SU-DHL-6 (cell line): Measurements from ENCODE around the gene MAP4.

Experiments
- H2AFZ ChIP-seq: fragments of 200-600 bp; sonication (generic); 2 replicates; pipeline ENCODE4 v1.6.1; 2014; ENCODE audit warnings: low read depth, mild to moderate bottlenecking, moderate library complexity, mixed read lengths, antibody characterized with exemption, low read length; ENCODE audit not compliant: severe bottlenecking
- H3F3A ChIP-seq: fragments of 200-600 bp; shearing (Covaris generic); 2 replicates; pipeline ENCODE4 v1.6.0; 2016; ENCODE audit warnings: antibody characterized with exemption, mild to moderate bottlenecking; ENCODE audit not compliant: insufficient read depth
- H3K27ac ChIP-seq: fragments of 200-600 bp; sonication (generic); 2 replicates; pipeline ENCODE4 v1.5.1; 2016; ENCODE audit warnings: low read depth, mild to moderate bottlenecking, low read length, moderate library complexity, mixed read lengths
- H3K27me3 ChIP-seq: fragments of 200-600 bp; sonication (generic), shearing (Covaris generic); 2 replicates; pipeline ENCODE4 v1.6.0; 2014; ENCODE audit warnings: mild to moderate bottlenecking, low read length
- H3K36me3 ChIP-seq: fragments of 200-600 bp; sonication (generic); 2 replicates; pipeline ENCODE4 v1.6.1; 2014; ENCODE audit warnings: mild to moderate bottlenecking, low read length, mixed read lengths
- H3K4me2 ChIP-seq: fragments of 300-600, 200-600 bp; shearing (Covaris generic), sonication (generic); 2 replicates; pipeline ENCODE4 v1.6.0; 2014; ENCODE audit warnings: low read length, low read depth, mild to moderate bottlenecking; ENCODE audit not compliant: poor library complexity, severe bottlenecking
- H3K4me3 ChIP-seq: fragments of 200-600 bp; sonication (generic); 2 replicates; pipeline ENCODE4 v1.5.1; 2014; ENCODE audit warnings: antibody characterized with exemption, low read length, mild to moderate bottlenecking, mixed read lengths; ENCODE audit not compliant: insufficient read depth, poor library complexity, severe bottlenecking
- H3K79me2 ChIP-seq: fragments of 200-600 bp; sonication (generic); 2 replicates; pipeline ENCODE4 v1.6.1; 2014; ENCODE audit warnings: mild to moderate bottlenecking, low read length, moderate library complexity; ENCODE audit not compliant: insufficient read depth
- H3K9ac ChIP-seq: fragments of 200-600 bp; sonication (generic); 2 replicates; pipeline ENCODE4 v1.7.0; 2014; ENCODE audit warnings: mild to moderate bottlenecking, low read length
- H3K9me2 ChIP-seq: fragments of 200-600 bp; sonication (generic); replicated peaks from 2 replicates; pipeline ENCODE4 v1.6.1; 2014; ENCODE audit warnings: low read length; ENCODE audit not compliant: insufficient read depth
- H3K9me3 ChIP-seq: fragments of 200-600 bp; sonication (generic); 2 replicates; pipeline ENCODE4 v1.6.1; 2014; ENCODE audit warnings: low read length, mixed read lengths; ENCODE audit not compliant: insufficient read depth
- H4K20me1 ChIP-seq: fragments of 200-600 bp; sonication (generic); 2 replicates; pipeline ENCODE4 v1.6.1; 2014; ENCODE audit warnings: low read depth, mild to moderate bottlenecking, antibody characterized with exemption, low read length, moderate library complexity, mixed read lengths
- CTCF ChIP-seq: fragments of 200-600 bp; sonication (generic); IDR thresholded peaks from one replicate; pipeline ENCODE4 v1.5.1; 2017; ENCODE audit warnings: antibody characterized with exemption, mild to moderate bottlenecking, low read length, moderate library complexity; ENCODE audit not compliant: insufficient read depth, poor library complexity, severe bottlenecking
- EZH2phosphoT487 ChIP-seq: fragments of 200-600 bp; sonication (generic), shearing (Covaris generic); conservative IDR thresholded peaks from 2 replicates; pipeline ENCODE4 v1.6.1; 2018; ENCODE audit warnings: mild to moderate bottlenecking, antibody characterized with exemption, low read length, moderate library complexity, mixed read lengths

MAP4 gene

GRCh38 chr3:47868306-47868705, 147.9 kb downstream of the MAP4 start:
- H3K27me3 ChIP-seq, result no peaks in the 10 kb centered on the region
- H3K4me2 ChIP-seq, result no peak overlapping the region
- no peak overlapping the region for H3K9ac ChIP-seq
- H3K4me3 ChIP-seq, result no peak overlapping the region
- no peak overlapping the region for H3K27ac ChIP-seq
- no peaks in the 10 kb centered on the region for H3K36me3 ChIP-seq
- no peaks in the 10 kb centered on the region for H3K9me2 ChIP-seq
- no peaks in the 10 kb centered on the region for H3K9me3 ChIP-seq
- TF ChIP-seq EZH2phosphoT487, result no peak
- TF ChIP-seq CTCF, result no peak
- H4K20me1 ChIP-seq, result no peaks in the 10 kb centered on the region
- no peak overlapping the region for H2AFZ ChIP-seq
- H3K79me2 ChIP-seq, result no peaks in the 10 kb centered on the region
- no peaks in the 10 kb centered on the region for H3F3A ChIP-seq

- Histone ChIP-seq H3K36me3 (no peaks in the 10 kb centered on the region), H3K79me2 (no peaks in the 10 kb centered on the region), H3K27ac (no peak overlapping the region), H3K9me3 (no peaks in the 10 kb centered on the region), H3F3A (no peaks in the 10 kb centered on the region), H4K20me1 (no peaks in the 10 kb centered on the region), H3K9me2 (no peaks in the 10 kb centered on the region), H3K27me3 (no peaks in the 10 kb centered on the region), H3K9ac (no peak overlapping the region), H3K4me3 (no peak overlapping the region), H3K4me2 (no peak overlapping the region), H2AFZ (no peak overlapping the region)
- no peak for TF ChIP-seq EZH2phosphoT487
- no peak for TF ChIP-seq CTCF
Observed at GRCh38 chr3:47867451-47868044, 148.7 kb downstream of the MAP4 start.

GRCh38 chr3:47865192-47865591, 151.0 kb downstream of the MAP4 start:
- Histone ChIP-seq H3F3A (no peaks in the 10 kb centered on the region), H3K4me3 (no peak overlapping the region), H2AFZ (no peak overlapping the region), H3K79me2 (no peaks in the 10 kb centered on the region), H3K4me2 (no peak overlapping the region), H3K9me2 (no peaks in the 10 kb centered on the region), H3K27me3 (no peaks in the 10 kb centered on the region), H3K36me3 (no peaks in the 10 kb centered on the region; the same call in 1 of the 2 replicates), H3K9ac (no peak overlapping the region), H3K9me3 (no peaks in the 10 kb centered on the region), H4K20me1 (no peaks in the 10 kb centered on the region), H3K27ac (no peak overlapping the region)
- TF ChIP-seq CTCF (no peak), EZH2phosphoT487 (no peak)
